A673 (cell line): ENCODE results near the gene ESRRB.

Source experiments
- EZH2 ChIP-seq: fragments of 200-600 bp; sonication (generic); IDR thresholded peaks from 2 replicates; pipeline ENCODE4 v1.6.1; 2017; ENCODE audit warnings: borderline replicate concordance, low read depth, mild to moderate bottlenecking, mixed read lengths, antibody characterized with exemption, low read length; ENCODE audit not compliant: poor library complexity, severe bottlenecking
- TF ChIP-seq, protein P1 (sequence below): fragments of 300-800, 200-600 bp; sonication (generic); conservative IDR thresholded peaks from 2 replicates; pipeline ENCODE4 v1.5.1; 2017; ENCODE audit warnings: low read depth, mild to moderate bottlenecking, antibody characterized with exemption, low read length, moderate library complexity, mixed read lengths

DNA sequence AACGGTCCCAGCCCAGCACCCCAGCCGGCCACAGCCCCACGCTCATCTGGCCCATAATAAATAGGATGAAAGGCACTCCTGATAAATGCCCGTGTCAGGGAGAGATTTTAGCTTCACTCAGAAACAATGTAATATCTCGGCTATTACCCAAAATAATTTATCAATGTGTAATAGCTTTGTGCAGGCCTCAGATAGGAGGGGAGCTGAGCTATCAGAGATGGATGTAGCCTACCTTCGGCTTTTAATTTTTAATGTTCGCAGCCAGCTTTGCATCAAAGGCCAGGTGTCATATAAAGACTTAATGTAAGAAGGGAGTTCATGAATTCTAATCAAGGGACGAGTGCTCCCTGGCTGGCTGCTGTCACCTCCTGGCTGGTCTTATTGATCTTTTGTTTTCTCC, 171.9 kb downstream of the ESRRB start:
- TF ChIP-seq, protein P1, sequence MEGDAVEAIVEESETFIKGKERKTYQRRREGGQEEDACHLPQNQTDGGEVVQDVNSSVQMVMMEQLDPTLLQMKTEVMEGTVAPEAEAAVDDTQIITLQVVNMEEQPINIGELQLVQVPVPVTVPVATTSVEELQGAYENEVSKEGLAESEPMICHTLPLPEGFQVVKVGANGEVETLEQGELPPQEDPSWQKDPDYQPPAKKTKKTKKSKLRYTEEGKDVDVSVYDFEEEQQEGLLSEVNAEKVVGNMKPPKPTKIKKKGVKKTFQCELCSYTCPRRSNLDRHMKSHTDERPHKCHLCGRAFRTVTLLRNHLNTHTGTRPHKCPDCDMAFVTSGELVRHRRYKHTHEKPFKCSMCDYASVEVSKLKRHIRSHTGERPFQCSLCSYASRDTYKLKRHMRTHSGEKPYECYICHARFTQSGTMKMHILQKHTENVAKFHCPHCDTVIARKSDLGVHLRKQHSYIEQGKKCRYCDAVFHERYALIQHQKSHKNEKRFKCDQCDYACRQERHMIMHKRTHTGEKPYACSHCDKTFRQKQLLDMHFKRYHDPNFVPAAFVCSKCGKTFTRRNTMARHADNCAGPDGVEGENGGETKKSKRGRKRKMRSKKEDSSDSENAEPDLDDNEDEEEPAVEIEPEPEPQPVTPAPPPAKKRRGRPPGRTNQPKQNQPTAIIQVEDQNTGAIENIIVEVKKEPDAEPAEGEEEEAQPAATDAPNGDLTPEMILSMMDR = no peak
- TF ChIP-seq EZH2 = no peak
